ENCODE measurements around the gene RIMS1.

Gene RIMS1

DNA sequence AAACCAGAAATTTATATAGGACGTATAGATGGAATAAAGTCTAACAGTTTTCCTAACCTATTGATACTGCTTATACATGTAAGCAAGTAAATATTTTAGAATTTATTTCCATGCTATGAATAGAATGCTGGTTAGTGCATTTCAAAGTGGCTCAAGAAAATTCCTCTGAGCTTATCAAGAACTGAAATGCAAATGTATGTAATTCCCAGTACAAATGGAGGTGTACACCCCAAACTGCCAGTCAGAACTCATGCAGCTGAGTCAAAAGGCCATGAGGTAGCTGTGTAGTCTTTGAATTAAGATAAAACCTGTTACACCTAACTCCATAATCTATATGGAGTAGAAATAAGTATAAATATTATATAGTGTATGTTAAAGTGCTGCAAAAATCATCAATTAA is 503.3 kb downstream of the RIMS1 start:
- H3K4me1 ChIP-seq (ENCODE audit: control insufficient read depth, insufficient read depth, low read length): no peaks in the 10 kb centered on the region
- no peaks in the 10 kb centered on the region for H3K9me3 ChIP-seq (ENCODE audit: control insufficient read depth, low read length)
- WGBS, 2 experiments: 100% methylated on average over 1 of the region's 1 CpG; no CpG with 5 or more reads in 1 of the 2 experiments

DNA sequence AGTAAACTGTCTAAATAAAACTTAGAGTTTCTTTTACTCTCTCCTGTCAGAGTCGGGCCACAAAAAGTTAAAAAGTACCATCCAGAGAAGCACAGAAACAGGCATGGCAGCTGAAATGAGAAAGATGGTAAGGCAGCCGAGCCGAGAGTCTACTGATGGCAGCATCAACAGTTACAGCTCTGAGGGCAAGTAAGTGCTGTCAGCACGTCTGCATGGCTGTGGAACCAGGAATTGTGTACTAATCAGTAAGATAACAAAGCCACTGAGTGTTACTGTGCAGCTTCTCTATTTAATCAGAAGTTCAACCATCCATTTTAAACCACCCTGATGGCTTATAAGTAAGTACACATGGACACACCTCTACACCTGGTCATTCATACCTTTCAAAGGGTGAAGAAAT is 504.2 kb downstream of the RIMS1 start:
- Histone ChIP-seq H3K4me1 (ENCODE audit: control insufficient read depth, insufficient read depth, low read length) (no peaks in the 10 kb centered on the region), H3K9me3 (ENCODE audit: control insufficient read depth, low read length) (no peaks in the 10 kb centered on the region), H3K27me3 (ENCODE audit: control insufficient read depth, insufficient read depth, low read length, poor library complexity, severe bottlenecking) (no peaks in the 10 kb centered on the region), H3K27ac (ENCODE audit: insufficient read depth, low read depth, low read length, poor library complexity, severe bottlenecking) (no peak overlapping the region), H3K4me3 (ENCODE audit: insufficient read depth, low read depth, low read length) (no peak overlapping the region), H3K36me3 (ENCODE audit: control insufficient read depth, insufficient read depth, low read length) (no peaks in the 10 kb centered on the region)
- 92 to 93% methylated on average over 4 of the region's 4 CpGs for WGBS, 2 experiments

More for the DNA sequence above, 503.3 kb downstream of the RIMS1 start:
- no peak overlapping the region for H3K27ac ChIP-seq (ENCODE audit: insufficient read depth, low read depth, low read length, poor library complexity, severe bottlenecking)
- no peaks in the 10 kb centered on the region for H3K36me3 ChIP-seq (ENCODE audit: control insufficient read depth, insufficient read depth, low read length)
- no peak overlapping the region for H3K4me3 ChIP-seq (ENCODE audit: insufficient read depth, low read depth, low read length)
- no peaks in the 10 kb centered on the region for H3K27me3 ChIP-seq (ENCODE audit: control insufficient read depth, insufficient read depth, low read length, poor library complexity, severe bottlenecking)

DNA sequence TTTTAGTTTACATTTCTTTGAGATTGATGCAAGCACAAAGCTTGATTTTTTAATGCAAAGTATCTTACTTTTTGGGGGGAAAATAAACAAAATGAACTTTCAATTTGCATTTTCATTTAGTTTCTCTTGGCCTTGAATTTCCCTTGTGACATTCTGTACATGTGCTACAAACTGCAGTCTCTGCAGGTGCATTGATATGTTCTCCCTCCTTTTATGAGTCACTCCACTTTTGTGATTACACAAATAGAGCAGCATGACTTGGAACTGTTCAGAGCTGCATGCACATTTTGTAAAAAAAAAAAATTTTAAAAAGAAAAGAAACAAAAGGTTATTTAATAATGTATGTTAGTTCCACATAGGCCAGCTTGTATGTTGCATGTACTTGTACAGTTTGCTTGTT is 515.5 kb downstream of the RIMS1 start:
- Histone ChIP-seq H3K9me3 (ENCODE audit: control insufficient read depth, low read length) (no peaks in the 10 kb centered on the region), H3K36me3 (ENCODE audit: control insufficient read depth, insufficient read depth, low read length) (no peaks in the 10 kb centered on the region), H3K27me3 (ENCODE audit: control insufficient read depth, insufficient read depth, low read length, poor library complexity, severe bottlenecking) (no peaks in the 10 kb centered on the region), H3K4me1 (ENCODE audit: control insufficient read depth, insufficient read depth, low read length) (no peaks in the 10 kb centered on the region), H3K27ac (ENCODE audit: insufficient read depth, low read depth, low read length, poor library complexity, severe bottlenecking) (no peak overlapping the region), H3K4me3 (ENCODE audit: insufficient read depth, low read depth, low read length) (no peak overlapping the region)

DNA sequence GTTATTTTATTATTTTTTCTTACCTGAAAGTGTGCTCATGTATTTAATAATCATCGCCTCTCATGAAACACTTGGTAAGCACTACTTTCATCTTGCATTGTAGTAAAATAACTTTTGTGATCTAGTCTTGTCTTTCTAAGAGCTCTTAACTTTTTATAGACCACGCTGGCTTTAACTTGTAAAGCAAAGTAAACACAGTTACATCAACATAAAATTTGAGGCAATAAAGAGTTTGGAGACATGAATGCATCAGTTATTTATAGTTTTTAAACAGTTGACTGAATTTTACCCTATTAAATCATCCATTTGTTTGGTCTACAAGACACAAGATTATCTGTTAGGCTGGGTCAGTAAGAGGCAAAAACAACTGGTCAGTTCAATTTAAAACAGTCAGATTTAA is 517.1 kb downstream of the RIMS1 start:
- Histone ChIP-seq H3K27ac (ENCODE audit: insufficient read depth, low read depth, low read length, poor library complexity, severe bottlenecking) (no peak overlapping the region), H3K9me3 (ENCODE audit: control insufficient read depth, low read length) (no peaks in the 10 kb centered on the region), H3K4me3 (ENCODE audit: insufficient read depth, low read depth, low read length) (no peak overlapping the region), H3K4me1 (ENCODE audit: control insufficient read depth, insufficient read depth, low read length) (no peaks in the 10 kb centered on the region), H3K36me3 (ENCODE audit: control insufficient read depth, insufficient read depth, low read length) (no peaks in the 10 kb centered on the region), H3K27me3 (ENCODE audit: control insufficient read depth, insufficient read depth, low read length, poor library complexity, severe bottlenecking) (no peaks in the 10 kb centered on the region)
- 100% methylated on average over 1 of the region's 2 CpGs; no CpG with 5 or more reads in 1 of the 2 experiments for WGBS, 2 experiments

GRCh38 chr6:72406517-72406916 is 520.2 kb downstream of the RIMS1 start:
- Histone ChIP-seq H3K4me1 (ENCODE audit: control insufficient read depth, insufficient read depth, low read length) (no peaks in the 10 kb centered on the region), H3K9me3 (ENCODE audit: control insufficient read depth, low read length) (no peaks in the 10 kb centered on the region), H3K27me3 (ENCODE audit: control insufficient read depth, insufficient read depth, low read length, poor library complexity, severe bottlenecking) (no peaks in the 10 kb centered on the region), H3K4me3 (ENCODE audit: insufficient read depth, low read depth, low read length) (no peak overlapping the region), H3K27ac (ENCODE audit: insufficient read depth, low read depth, low read length, poor library complexity, severe bottlenecking) (no peak overlapping the region), H3K36me3 (ENCODE audit: control insufficient read depth, insufficient read depth, low read length) (no peaks in the 10 kb centered on the region)
- whole genome bisulfite sequencing, 2 experiments: 87 to 97% methylated on average over 2 of the region's 2 CpGs

- Histone ChIP-seq H3K9me3 (ENCODE audit: control insufficient read depth, low read length) (no peaks in the 10 kb centered on the region), H3K36me3 (ENCODE audit: control insufficient read depth, insufficient read depth, low read length) (no peaks in the 10 kb centered on the region), H3K27me3 (ENCODE audit: control insufficient read depth, insufficient read depth, low read length, poor library complexity, severe bottlenecking) (no peaks in the 10 kb centered on the region), H3K4me1 (ENCODE audit: control insufficient read depth, insufficient read depth, low read length) (no peaks in the 10 kb centered on the region), H3K4me3 (ENCODE audit: insufficient read depth, low read depth, low read length) (no peak overlapping the region), H3K27ac (ENCODE audit: insufficient read depth, low read depth, low read length, poor library complexity, severe bottlenecking) (no peak overlapping the region)
- WGBS, 2 experiments: 78 to 79% methylated on average over 6 of the region's 6 CpGs
These were observed 524.4 kb downstream of the RIMS1 start for GRCh38 chr6:72410769-72411168.

DNA sequence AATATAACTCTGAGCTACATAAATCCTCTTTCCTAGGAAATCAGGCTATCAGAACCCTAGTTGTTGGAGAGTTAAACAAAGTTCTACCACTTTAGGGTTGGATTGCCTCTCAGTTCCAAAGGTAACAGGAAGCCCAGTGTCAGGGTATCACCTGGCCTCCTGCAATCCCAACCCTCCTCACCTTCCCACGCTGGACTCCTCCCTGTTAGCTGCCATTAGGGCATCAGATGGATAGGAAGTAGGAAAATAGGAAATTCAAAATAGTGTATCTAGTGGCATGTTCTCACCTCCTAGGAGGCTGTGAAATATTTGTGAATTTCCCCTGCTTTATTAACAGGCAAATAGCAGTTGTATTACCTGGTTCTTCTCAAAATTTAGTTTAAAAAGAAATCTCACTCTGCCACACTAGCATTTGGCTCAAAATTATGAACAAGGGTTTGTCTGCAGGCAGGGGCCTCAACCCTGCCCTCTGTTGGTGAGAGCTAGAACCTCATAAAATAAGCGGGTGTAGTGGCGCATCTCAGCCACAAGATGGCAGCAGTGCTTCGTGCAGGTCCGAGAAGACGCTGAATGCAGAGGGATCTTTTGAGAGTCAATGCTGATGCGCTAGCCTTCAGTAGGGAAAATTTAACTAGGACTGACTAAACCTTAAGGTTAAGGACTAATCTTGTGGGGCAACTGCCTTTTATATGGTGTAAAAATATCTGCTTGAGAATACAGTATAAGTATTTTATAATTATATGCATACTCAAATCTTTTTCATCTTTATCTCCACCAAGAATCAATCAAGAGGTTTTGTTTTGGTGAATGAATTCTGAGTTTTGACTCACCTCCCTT is 525.7 kb downstream of the RIMS1 start:
- 13 to 22% methylated on average over 7 of the region's 7 CpGs for WGBS, 2 experiments
- no peak overlapping the region for H3K27ac ChIP-seq (ENCODE audit: insufficient read depth, low read depth, low read length, poor library complexity, severe bottlenecking)
- no peaks in the 10 kb centered on the region for H3K4me1 ChIP-seq (ENCODE audit: control insufficient read depth, insufficient read depth, low read length)
- H3K4me3 ChIP-seq (ENCODE audit: insufficient read depth, low read depth, low read length): no peak overlapping the region
- no peaks in the 10 kb centered on the region for H3K9me3 ChIP-seq (ENCODE audit: control insufficient read depth, low read length)
- H3K36me3 ChIP-seq (ENCODE audit: control insufficient read depth, insufficient read depth, low read length): no peaks in the 10 kb centered on the region
- H3K27me3 ChIP-seq (ENCODE audit: control insufficient read depth, insufficient read depth, low read length, poor library complexity, severe bottlenecking): no peaks in the 10 kb centered on the region

DNA sequence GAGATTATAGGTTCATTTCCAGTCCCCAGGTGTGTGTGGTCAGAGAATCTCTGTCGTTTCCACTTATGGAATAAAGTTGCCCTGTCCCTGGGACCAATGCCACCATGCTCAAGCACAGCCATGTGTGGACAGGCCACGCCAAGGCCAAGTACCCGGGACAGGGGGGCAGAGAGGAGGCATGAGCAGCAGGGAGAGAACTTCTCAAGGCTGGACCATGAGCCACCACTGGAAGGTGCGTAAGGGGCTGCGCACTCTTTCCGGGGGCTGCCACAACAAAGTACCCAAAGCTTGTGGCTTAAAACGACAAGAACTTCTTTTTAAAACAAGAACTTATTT is 526.3 kb downstream of the RIMS1 start:
- Histone ChIP-seq H3K4me3 (ENCODE audit: insufficient read depth, low read depth, low read length) (no peak overlapping the region), H3K36me3 (ENCODE audit: control insufficient read depth, insufficient read depth, low read length) (no peaks in the 10 kb centered on the region), H3K27me3 (ENCODE audit: control insufficient read depth, insufficient read depth, low read length, poor library complexity, severe bottlenecking) (no peaks in the 10 kb centered on the region), H3K9me3 (ENCODE audit: control insufficient read depth, low read length) (no peaks in the 10 kb centered on the region), H3K27ac (ENCODE audit: insufficient read depth, low read depth, low read length, poor library complexity, severe bottlenecking) (no peak overlapping the region), H3K4me1 (ENCODE audit: control insufficient read depth, insufficient read depth, low read length) (no peaks in the 10 kb centered on the region)
- WGBS, 2 experiments: 86 to 90% methylated on average over 7 of the region's 7 CpGs

DNA sequence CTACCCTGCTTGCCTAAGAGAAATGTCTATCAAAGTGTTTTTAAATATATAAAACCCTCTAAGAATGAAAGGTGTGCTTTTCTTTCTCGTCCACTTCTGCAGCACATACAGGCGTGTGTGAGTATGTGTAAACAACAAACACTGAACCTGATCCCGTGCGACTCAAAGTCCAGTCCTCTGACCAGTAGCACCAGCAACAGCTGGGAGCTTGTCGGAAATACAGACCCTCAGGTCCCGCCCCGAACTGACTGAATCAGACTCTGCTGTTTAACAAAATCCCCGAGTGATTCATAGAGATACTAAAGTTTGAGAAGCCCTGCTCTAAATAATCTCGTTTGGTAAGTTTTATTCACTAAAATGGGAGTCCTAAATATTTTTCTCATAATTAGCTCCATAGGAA is 527.5 kb downstream of the RIMS1 start:
- Histone ChIP-seq H3K4me3 (ENCODE audit: insufficient read depth, low read depth, low read length) (no peak overlapping the region), H3K27ac (ENCODE audit: insufficient read depth, low read depth, low read length, poor library complexity, severe bottlenecking) (no peak overlapping the region), H3K36me3 (ENCODE audit: control insufficient read depth, insufficient read depth, low read length) (no peaks in the 10 kb centered on the region), H3K9me3 (ENCODE audit: control insufficient read depth, low read length) (no peaks in the 10 kb centered on the region), H3K4me1 (ENCODE audit: control insufficient read depth, insufficient read depth, low read length) (no peaks in the 10 kb centered on the region), H3K27me3 (ENCODE audit: control insufficient read depth, insufficient read depth, low read length, poor library complexity, severe bottlenecking) (no peaks in the 10 kb centered on the region)
- WGBS, 2 experiments: 91 to 92% methylated on average over 9 of the region's 9 CpGs

GRCh38 chr6:72414657-72415056 is 528.3 kb downstream of the RIMS1 start:
- H3K9me3 ChIP-seq (ENCODE audit: control insufficient read depth, low read length): no peaks in the 10 kb centered on the region
- 86 to 91% methylated on average over 4 of the region's 4 CpGs for WGBS, 2 experiments
- H3K4me1 ChIP-seq (ENCODE audit: control insufficient read depth, insufficient read depth, low read length): no peaks in the 10 kb centered on the region
- no peak overlapping the region for H3K4me3 ChIP-seq (ENCODE audit: insufficient read depth, low read depth, low read length)
- no peaks in the 10 kb centered on the region for H3K27me3 ChIP-seq (ENCODE audit: control insufficient read depth, insufficient read depth, low read length, poor library complexity, severe bottlenecking)
- H3K27ac ChIP-seq (ENCODE audit: insufficient read depth, low read depth, low read length, poor library complexity, severe bottlenecking): no peak overlapping the region
- H3K36me3 ChIP-seq (ENCODE audit: control insufficient read depth, insufficient read depth, low read length): no peaks in the 10 kb centered on the region
